ENCODE results near the gene CSNK2B.

CSNK2B gene

DNA sequence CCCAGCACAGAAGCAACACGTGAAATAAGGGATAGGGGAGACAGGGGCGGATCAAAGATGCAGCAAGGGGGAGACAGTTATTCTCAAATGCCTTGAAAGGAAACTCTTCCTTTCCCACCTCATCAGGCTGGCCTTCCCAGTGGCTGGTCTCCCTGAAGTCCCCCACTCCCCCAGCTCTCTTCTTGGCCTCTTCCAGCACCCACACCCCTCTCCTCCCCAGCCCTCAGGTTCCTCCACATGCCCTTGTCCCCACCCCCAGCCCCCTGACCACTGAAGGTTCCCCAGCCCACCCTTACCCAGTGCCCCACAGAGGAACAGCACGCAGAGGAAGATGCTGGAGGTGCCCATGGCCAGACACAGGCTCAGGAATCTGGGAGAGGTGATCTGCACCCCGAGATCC, 47.6 kb downstream of the CSNK2B start:
- TF ChIP-seq, protein P1, sequence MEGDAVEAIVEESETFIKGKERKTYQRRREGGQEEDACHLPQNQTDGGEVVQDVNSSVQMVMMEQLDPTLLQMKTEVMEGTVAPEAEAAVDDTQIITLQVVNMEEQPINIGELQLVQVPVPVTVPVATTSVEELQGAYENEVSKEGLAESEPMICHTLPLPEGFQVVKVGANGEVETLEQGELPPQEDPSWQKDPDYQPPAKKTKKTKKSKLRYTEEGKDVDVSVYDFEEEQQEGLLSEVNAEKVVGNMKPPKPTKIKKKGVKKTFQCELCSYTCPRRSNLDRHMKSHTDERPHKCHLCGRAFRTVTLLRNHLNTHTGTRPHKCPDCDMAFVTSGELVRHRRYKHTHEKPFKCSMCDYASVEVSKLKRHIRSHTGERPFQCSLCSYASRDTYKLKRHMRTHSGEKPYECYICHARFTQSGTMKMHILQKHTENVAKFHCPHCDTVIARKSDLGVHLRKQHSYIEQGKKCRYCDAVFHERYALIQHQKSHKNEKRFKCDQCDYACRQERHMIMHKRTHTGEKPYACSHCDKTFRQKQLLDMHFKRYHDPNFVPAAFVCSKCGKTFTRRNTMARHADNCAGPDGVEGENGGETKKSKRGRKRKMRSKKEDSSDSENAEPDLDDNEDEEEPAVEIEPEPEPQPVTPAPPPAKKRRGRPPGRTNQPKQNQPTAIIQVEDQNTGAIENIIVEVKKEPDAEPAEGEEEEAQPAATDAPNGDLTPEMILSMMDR (IDR thresholded peaks at IDR 0.05; ENCODE audit: insufficient read depth, low read depth, low read length, missing control alignments): no peak
- no peak for DNase-seq (ENCODE audit: low read depth)
- no peak overlapping the region for H3K4me3 ChIP-seq (ENCODE audit: low read depth, low read length)

DNA sequence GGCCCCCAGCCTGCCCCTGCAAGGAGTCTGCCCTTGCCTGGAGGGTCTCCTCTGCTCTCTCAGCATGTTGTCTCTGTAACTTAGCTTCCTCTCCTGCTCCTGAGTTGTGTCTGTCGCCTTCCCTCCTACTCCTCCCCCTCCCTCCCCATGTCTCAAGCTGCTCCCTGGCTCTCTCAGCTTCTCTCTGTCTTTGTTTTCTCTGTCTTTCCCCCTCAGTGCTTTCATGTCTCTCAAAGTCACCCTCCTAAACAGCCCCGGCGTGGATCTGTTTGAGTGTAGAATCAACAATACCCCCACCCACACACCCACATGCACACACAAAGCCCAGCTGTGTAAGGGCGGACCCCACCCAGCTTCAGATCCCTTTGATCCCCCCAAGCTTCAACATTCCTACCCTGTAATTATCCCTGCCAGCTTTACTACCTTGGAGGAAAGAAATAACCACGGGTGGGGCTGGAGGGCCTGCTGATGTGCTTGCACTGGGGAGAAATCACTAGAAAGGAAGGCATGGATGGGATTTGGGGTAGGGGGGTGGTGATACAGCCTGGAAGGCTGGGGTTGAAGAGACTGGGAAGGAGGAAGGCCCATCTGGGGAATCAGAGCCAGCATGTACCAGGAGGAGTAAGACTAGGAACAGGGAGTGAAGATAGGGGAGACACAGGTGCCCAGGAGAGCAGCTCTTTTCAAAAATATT, 48.3 kb downstream of the CSNK2B start:
- no peak for DNase-seq (ENCODE audit: low read depth)
- TF ChIP-seq, protein P1 (IDR thresholded peaks at IDR 0.05; ENCODE audit: insufficient read depth, low read depth, low read length, missing control alignments): no peak
- no peak overlapping the region for H3K4me3 ChIP-seq (ENCODE audit: low read depth, low read length)

DNA sequence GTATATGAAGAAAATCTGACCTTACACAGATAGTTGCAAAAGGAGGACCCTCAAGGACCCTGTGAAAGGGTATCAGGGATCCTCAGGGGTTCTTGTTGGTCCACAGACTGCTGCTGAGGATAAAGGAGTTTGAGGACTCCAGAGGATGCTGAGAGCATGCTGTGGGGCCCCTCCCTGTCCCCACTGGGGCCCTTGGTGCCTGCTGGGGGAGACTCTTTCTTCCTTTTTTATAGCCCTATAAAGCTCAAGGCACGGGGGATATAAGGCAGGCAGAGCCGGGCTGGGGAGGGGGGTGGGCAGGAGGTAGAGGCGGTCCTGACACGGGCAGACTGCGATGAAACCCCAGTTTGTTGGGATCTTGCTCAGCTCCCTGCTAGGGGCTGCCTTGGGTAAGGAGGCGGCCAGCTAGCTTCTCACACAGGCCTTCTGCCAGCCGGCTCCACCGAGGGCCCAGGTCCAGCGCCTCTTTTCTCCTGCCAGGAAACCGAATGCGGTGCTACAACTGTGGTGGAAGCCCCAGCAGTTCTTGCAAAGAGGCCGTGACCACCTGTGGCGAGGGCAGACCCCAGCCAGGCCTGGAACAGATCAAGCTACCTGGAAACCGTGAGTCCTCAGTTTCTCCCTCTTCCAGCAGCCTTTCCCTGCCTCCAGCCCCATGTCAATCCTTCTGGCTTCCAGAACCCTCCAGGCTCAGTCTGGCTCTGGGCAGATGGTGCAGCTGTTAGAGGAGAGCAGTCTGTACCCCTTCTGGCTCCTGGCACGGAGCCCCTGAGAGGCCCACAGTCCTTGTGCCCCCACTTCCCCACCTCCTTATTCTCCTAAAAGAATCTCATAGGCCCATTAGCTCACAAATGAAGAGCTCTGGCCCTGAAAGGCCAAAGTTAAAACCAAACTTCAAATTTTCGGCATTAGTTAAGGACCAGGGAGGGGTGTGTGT, 49.4 kb downstream of the CSNK2B start, which contains the start of gene LY6G6D:
LY6G6D (plus strand) TSS at position 327 of the 937 bp plus-strand sequence; CDS start at position 335, 8 bp downstream.
- H3K4me3 ChIP-seq (ENCODE audit: low read depth, low read length): no peak within 1 kb of the TSS
- TF ChIP-seq, protein P1 (IDR thresholded peaks at IDR 0.05; ENCODE audit: insufficient read depth, low read depth, low read length, missing control alignments): no peak
- no peak for DNase-seq (ENCODE audit: low read depth)

DNA sequence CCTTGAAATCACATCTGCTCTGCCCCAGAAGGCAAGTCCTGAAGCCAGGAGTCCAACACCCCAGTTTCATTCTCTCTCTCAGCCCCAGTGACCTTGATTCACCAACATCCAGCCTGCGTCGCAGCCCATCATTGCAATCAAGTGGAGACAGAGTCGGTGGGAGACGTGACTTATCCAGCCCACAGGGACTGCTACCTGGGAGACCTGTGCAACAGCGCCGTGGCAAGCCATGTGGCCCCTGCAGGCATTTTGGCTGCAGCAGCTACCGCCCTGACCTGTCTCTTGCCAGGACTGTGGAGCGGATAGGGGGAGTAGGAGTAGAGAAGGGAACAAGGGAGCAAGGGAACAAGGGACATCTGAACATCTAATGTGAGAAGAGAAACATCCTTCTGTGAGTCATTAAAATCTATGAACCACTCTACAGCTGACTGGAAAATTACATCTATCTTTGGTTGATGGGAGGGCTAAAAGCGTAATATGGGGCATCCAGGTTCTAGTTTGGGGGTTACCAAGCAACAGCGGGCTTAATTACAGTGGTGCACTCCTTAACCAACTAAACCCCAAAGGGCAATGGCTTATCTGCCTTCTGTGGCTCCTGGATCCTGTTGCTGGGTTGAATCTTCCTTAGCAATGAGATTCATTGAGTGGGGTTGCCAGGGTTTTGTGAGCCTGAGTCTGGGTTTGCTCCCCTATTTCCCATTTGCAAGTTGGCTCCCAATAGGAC, 51.8 kb downstream of the CSNK2B start:
- DNase-seq (ENCODE audit: low read depth): no peak
- H3K4me3 ChIP-seq (ENCODE audit: low read depth, low read length): no peak overlapping the region
- TF ChIP-seq, protein P1 (IDR thresholded peaks at IDR 0.05; ENCODE audit: insufficient read depth, low read depth, low read length, missing control alignments): no peak

DNA sequence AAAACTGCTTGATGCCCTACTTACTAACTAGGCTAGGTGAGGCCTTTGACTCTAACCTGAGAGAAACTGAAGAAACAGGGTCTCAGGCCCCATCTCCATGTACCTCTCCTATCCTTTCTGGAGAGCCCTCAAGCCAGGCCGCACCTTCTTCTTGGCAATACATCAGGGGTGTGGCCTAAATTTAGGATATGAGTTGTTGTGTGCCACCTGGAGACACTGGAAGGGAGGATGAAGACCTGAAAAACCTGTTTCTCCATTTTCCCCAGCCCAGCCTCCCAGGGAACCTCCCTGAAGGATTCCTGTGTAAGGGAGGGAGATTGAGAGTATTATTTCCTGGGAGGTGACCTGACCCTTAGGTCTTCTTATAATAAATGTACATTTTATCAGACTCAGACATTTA, 52.4 kb downstream of the CSNK2B start:
- TF ChIP-seq, protein P1 (IDR thresholded peaks at IDR 0.05; ENCODE audit: insufficient read depth, low read depth, low read length, missing control alignments): no peak
- DNase-seq (ENCODE audit: low read depth): no peak
- no peak overlapping the region for H3K4me3 ChIP-seq (ENCODE audit: low read depth, low read length)

DNA sequence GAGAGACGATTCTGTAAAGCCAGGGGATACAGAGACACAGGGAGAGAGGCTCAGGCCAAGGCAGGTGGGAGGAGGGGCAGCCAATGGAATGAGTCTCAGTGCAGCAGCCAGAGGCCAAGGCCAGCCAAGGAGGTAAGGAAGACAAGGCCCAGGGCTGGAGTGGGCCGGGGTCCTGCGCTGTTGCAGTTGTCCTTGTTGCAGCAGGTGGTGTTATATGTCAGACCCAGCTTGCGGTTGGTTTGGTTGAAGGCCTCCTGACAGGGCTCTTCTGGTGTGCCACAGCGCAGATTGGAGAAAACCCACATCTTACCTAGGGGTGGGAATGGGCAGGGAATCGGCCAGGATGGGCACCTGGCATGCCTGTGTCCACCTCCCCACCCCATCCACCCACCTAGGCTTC, 53.1 kb downstream of the CSNK2B start:
- TF ChIP-seq, protein P1 (IDR thresholded peaks at IDR 0.05; ENCODE audit: insufficient read depth, low read depth, low read length, missing control alignments): no peak
- H3K4me3 ChIP-seq (ENCODE audit: low read depth, low read length): no peak overlapping the region
- DNase-seq (ENCODE audit: low read depth): no peak

Data from GM12865 (cell line).